Neural cell (in vitro differentiated cells): ENCODE measurements around the gene ADD1. TPM values are rescaled to one million over a fixed set of nuclear protein-coding genes. Genes with fewer than 3 reads are reported as not detected.

Experiments used
- H2AFZ ChIP-seq: fragments of 200-600, 300-800 bp; sonication (generic), shearing (Covaris generic); 2 replicates; pipeline ENCODE4 v1.6.0; 2014; ENCODE audit warnings: low read depth, mild to moderate bottlenecking, antibody characterized with exemption, low read length, moderate library complexity
- H3F3A ChIP-seq: fragments of 200-600 bp; shearing (Covaris generic); 2 replicates; pipeline ENCODE4 v1.6.1; 2016; ENCODE audit warnings: mild to moderate bottlenecking, moderate library complexity, mixed read lengths, antibody characterized with exemption, low read length; ENCODE audit not compliant: insufficient read depth, poor library complexity, severe bottlenecking
- H3K27ac ChIP-seq: fragments of 200-600, 300-800 bp; sonication (generic), shearing (Covaris generic); 2 replicates; pipeline ENCODE4 v1.5.1; 2014; ENCODE audit warnings: mild to moderate bottlenecking, low read length, moderate library complexity
- H3K27me3 ChIP-seq: fragments of 300-800, 200-600 bp; sonication (generic), shearing (Covaris generic); 2 replicates; pipeline ENCODE4 v1.6.0; 2014; ENCODE audit warnings: mild to moderate bottlenecking, low read depth, low read length, moderate library complexity; ENCODE audit not compliant: insufficient read depth
- H3K36me3 ChIP-seq: fragments of 300-800, 200-600 bp; sonication (generic), shearing (Covaris generic); 2 replicates; pipeline ENCODE4 v1.5.1; 2014; ENCODE audit warnings: mild to moderate bottlenecking, antibody characterized with exemption, low read length, moderate library complexity; ENCODE audit not compliant: insufficient read depth
- H3K4me2 ChIP-seq: fragments of 300-800, 200-600 bp; sonication (generic), shearing (Covaris generic); 2 replicates; pipeline ENCODE4 v1.6.0; 2014; ENCODE audit warnings: mild to moderate bottlenecking, low read length
- H3K4me3 ChIP-seq: fragments of 300-800, 200-600 bp; sonication (generic), shearing (Covaris generic); 2 replicates; pipeline ENCODE4 v1.5.1; 2014; ENCODE audit warnings: mild to moderate bottlenecking, low read length, moderate library complexity
- H3K79me2 ChIP-seq: fragments of 200-600 bp; shearing (Covaris generic); replicated peaks from 2 replicates; pipeline ENCODE4 v1.6.0; 2014; ENCODE audit warnings: mild to moderate bottlenecking, low read length, moderate library complexity; ENCODE audit not compliant: insufficient read depth
- H3K9ac ChIP-seq: fragments of 300-800, 200-600 bp; sonication (generic), shearing (Covaris generic); 2 replicates; pipeline ENCODE4 v1.6.1; 2016; ENCODE audit warnings: mild to moderate bottlenecking, low read length, mixed read lengths
- H3K9me2 ChIP-seq: fragments of 200-600 bp; shearing (Covaris generic); 2 replicates; pipeline ENCODE4 v1.6.1; 2016; ENCODE audit warnings: mild to moderate bottlenecking, low read length, mixed read lengths; ENCODE audit not compliant: insufficient read depth
- H3K9me3 ChIP-seq: fragments of 200-600, 300-800 bp; sonication (generic), shearing (Covaris generic); 2 replicates; pipeline ENCODE4 v1.6.1; 2016; ENCODE audit warnings: mild to moderate bottlenecking, mixed run types, low read length, moderate library complexity, mixed read lengths
- H4K20me1 ChIP-seq: fragments of 200-600 bp; shearing (Covaris generic); 2 replicates; pipeline ENCODE4 v1.6.1; 2016; ENCODE audit warnings: mild to moderate bottlenecking, mixed run types; ENCODE audit not compliant: insufficient read depth
- EP300 ChIP-seq: fragments of 450-650 bp; conservative IDR thresholded peaks from 2 replicates; pipeline ENCODE4 v1.6.1; 2014; ENCODE audit warnings: antibody characterized with exemption, mild to moderate bottlenecking, moderate library complexity; ENCODE audit not compliant: poor library complexity, severe bottlenecking
- EZH2 ChIP-seq: fragments of 200-600, 300-800 bp; shearing (Covaris generic), sonication (generic); IDR thresholded peaks from 2 replicates; pipeline ENCODE4 v1.6.1; 2014; ENCODE audit warnings: antibody characterized with exemption, low read length, borderline replicate concordance, mild to moderate bottlenecking; ENCODE audit not compliant: insufficient read depth, poor library complexity, severe bottlenecking
- MXI1 ChIP-seq: fragments of 450-650 bp; conservative IDR thresholded peaks from 2 replicates; pipeline ENCODE4 v1.6.1; 2014; ENCODE audit warnings: antibody characterized with exemption, mild to moderate bottlenecking; ENCODE audit not compliant: poor library complexity, severe bottlenecking
- POLR2AphosphoS5 ChIP-seq: IDR thresholded peaks from 2 replicates; pipeline ENCODE4 v1.6.1; 2012
- RAD21 ChIP-seq: fragments of 450-650 bp; conservative IDR thresholded peaks from 2 replicates; pipeline ENCODE4 v1.6.1; 2014; ENCODE audit warnings: antibody characterized with exemption, mild to moderate bottlenecking, moderate library complexity
- SMC3 ChIP-seq: fragments of 450-650 bp; conservative IDR thresholded peaks from 2 replicates; pipeline ENCODE4 v1.6.1; 2014; ENCODE audit warnings: antibody characterized with exemption, mild to moderate bottlenecking, moderate library complexity; ENCODE audit not compliant: poor library complexity
- TAF1 ChIP-seq: IDR thresholded peaks from 2 replicates; pipeline ENCODE4 v1.6.1; 2012; ENCODE audit warnings: low read depth
- polyA plus RNA-seq: library from polyadenylated mRNA; depleted of rRNA; stranded (reverse); fragments of >200 nt; gene quantifications from 2 replicates; pipeline ENCODE4 v1.2.3, GENCODE V29; 2014
- TF ChIP-seq, protein P1 (sequence below): IDR thresholded peaks from 2 replicates; pipeline ENCODE4 v1.6.1; 2012; ENCODE audit warnings: borderline replicate concordance
- TF ChIP-seq, protein P2 (sequence below): fragments of 450-650 bp; IDR thresholded peaks from 2 replicates; pipeline ENCODE4 v1.5.1; 2014; ENCODE audit warnings: antibody characterized with exemption, mild to moderate bottlenecking, moderate library complexity; ENCODE audit not compliant: poor library complexity, severe bottlenecking

Gene ADD1
- polyA plus RNA-seq, 1 donor from 2014 or later: 190 TPM

DNA sequence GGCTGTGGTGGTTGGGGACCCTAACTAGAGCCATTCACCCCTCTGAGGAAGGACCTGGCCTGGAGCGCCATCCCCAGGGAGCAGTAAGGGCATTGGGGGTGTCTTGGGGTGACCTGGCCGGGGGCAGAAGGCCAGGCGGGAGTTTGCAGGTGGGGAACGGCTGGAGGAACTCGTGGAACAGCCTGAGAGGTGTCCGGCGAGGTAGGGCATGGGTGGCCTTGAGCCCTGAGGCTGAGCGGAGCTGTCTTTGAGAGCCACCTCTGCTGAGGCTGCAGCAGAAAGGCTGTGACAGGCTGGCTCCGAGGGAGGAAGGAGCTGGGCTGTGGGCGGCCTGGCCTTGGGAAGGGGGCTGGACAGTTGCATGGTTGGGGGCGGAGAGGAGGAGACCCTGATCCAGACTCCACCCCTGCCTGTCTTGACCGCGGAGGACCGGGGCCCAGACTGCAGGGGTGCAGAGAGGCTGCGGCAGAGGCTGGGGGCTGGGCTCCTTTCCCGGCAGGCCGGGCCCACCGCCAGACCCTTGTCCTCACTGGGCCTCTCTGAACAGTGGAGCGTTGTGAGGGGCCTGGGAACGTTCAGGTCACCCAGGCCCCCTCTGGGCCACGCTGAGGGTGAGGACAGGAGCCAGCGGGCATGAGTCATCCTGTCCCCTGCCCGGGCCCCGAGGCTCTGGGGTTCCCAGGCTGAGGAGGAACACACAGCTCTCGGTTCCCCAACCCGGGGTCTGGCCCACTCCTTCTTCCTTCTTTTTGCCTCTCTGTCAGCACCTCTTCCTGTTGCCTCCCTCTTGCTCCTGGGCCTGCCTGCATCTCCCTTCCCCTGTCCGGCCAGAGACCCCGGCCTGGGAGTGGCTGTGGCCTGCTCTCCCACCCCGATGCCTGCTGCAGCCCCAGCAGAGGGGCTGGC, 42.7 kb upstream of the ADD1 start:
- H3K4me3 ChIP-seq: no peak overlapping the region
- H3K27ac ChIP-seq: no peak overlapping the region
- TF ChIP-seq, protein P1, sequence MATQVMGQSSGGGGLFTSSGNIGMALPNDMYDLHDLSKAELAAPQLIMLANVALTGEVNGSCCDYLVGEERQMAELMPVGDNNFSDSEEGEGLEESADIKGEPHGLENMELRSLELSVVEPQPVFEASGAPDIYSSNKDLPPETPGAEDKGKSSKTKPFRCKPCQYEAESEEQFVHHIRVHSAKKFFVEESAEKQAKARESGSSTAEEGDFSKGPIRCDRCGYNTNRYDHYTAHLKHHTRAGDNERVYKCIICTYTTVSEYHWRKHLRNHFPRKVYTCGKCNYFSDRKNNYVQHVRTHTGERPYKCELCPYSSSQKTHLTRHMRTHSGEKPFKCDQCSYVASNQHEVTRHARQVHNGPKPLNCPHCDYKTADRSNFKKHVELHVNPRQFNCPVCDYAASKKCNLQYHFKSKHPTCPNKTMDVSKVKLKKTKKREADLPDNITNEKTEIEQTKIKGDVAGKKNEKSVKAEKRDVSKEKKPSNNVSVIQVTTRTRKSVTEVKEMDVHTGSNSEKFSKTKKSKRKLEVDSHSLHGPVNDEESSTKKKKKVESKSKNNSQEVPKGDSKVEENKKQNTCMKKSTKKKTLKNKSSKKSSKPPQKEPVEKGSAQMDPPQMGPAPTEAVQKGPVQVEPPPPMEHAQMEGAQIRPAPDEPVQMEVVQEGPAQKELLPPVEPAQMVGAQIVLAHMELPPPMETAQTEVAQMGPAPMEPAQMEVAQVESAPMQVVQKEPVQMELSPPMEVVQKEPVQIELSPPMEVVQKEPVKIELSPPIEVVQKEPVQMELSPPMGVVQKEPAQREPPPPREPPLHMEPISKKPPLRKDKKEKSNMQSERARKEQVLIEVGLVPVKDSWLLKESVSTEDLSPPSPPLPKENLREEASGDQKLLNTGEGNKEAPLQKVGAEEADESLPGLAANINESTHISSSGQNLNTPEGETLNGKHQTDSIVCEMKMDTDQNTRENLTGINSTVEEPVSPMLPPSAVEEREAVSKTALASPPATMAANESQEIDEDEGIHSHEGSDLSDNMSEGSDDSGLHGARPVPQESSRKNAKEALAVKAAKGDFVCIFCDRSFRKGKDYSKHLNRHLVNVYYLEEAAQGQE: no peak
- TF ChIP-seq MXI1 (no peak), RAD21 (no peak), EP300 (no peak), TAF1 (no peak), SMC3 (no peak), POLR2AphosphoS5 (no peak), EZH2 (no peak)
- TF ChIP-seq, protein P2, sequence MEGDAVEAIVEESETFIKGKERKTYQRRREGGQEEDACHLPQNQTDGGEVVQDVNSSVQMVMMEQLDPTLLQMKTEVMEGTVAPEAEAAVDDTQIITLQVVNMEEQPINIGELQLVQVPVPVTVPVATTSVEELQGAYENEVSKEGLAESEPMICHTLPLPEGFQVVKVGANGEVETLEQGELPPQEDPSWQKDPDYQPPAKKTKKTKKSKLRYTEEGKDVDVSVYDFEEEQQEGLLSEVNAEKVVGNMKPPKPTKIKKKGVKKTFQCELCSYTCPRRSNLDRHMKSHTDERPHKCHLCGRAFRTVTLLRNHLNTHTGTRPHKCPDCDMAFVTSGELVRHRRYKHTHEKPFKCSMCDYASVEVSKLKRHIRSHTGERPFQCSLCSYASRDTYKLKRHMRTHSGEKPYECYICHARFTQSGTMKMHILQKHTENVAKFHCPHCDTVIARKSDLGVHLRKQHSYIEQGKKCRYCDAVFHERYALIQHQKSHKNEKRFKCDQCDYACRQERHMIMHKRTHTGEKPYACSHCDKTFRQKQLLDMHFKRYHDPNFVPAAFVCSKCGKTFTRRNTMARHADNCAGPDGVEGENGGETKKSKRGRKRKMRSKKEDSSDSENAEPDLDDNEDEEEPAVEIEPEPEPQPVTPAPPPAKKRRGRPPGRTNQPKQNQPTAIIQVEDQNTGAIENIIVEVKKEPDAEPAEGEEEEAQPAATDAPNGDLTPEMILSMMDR: no peak
- no peak overlapping the region for H3K4me2 ChIP-seq
- H3K36me3 ChIP-seq: no peaks in the 10 kb centered on the region
- H2AFZ ChIP-seq: no peak overlapping the region
- H3K27me3 ChIP-seq: no peaks in the 10 kb centered on the region
- H3F3A ChIP-seq: no peaks in the 10 kb centered on the region
- H3K9me2 ChIP-seq: no peaks in the 10 kb centered on the region
- H4K20me1 ChIP-seq: no peaks in the 10 kb centered on the region
- H3K9ac ChIP-seq: no peak overlapping the region
- H3K79me2 ChIP-seq: no peaks in the 10 kb centered on the region
- no peaks in the 10 kb centered on the region for H3K9me3 ChIP-seq

DNA sequence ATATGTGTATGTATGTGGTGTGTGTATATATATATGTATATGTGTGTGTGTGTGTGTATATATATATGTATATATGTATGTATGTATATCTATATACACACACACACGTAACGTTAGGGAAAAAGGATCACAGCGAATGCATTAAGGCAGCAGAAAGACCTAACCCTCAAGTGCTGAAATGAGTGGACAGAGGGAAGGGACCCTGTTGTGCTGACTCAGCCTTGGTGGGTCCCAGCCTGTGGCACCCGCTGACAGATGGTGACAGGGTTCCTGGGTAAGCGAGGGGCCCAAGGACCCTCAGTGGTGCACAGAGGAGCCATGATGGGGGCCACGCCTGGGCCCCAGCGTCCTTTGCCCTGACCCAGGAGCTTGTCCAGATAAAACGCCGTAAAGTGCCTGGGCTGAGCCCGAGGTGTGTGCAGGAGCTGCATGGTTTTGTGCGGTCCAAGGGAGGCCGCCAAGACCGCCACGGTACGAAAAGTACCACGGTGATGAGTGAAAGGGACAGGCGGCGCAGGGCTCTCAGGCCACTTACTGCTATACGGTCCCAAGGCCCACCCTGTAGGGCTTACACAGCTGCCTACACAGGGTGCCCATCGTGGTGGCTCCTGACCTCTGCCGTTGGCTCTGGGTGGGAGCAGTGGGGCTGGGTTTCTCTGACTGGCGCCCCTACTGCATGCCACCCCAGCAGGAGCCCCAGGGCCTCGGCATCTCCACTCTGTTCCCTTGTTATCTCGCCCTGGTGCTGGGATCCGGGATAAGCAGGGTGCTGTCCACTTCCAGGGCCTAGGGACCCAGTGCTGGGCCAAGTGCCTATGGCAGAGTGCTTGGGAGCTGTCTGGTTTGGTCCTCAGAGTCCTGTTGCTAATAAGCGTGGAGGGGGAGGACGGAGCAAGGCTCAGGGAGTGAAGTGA, 40.8 kb upstream of the ADD1 start:
- no peaks in the 10 kb centered on the region for H4K20me1 ChIP-seq
- no peak overlapping the region for H3K4me2 ChIP-seq
- no peaks in the 10 kb centered on the region for H3K27me3 ChIP-seq
- TF ChIP-seq, protein P2: no peak
- H3K9me2 ChIP-seq: no peaks in the 10 kb centered on the region
- H3K9me3 ChIP-seq: no peaks in the 10 kb centered on the region
- H3K4me3 ChIP-seq: no peak overlapping the region
- H3F3A ChIP-seq: no peaks in the 10 kb centered on the region
- no peaks in the 10 kb centered on the region for H3K36me3 ChIP-seq
- H3K27ac ChIP-seq: no peak overlapping the region
- H3K79me2 ChIP-seq: no peaks in the 10 kb centered on the region
- no peak overlapping the region for H2AFZ ChIP-seq
- H3K9ac ChIP-seq: no peak overlapping the region
